GM23338 (cell line): ENCODE data around the gene CATSPERZ. TPM values are rescaled to one million over a fixed set of nuclear protein-coding genes. Genes with fewer than 3 reads are reported as not detected.

ENCODE experiments used
- ATAC-seq: fragments of 200-7000 bp; cut with Tn5 transposase; 3 replicates; pipeline ENCODE4 v1.9.1; 2020
- DNase-seq: peaks from one replicate; pipeline ENCODE4 v3.0.0-alpha.2; 2015; ENCODE audit warnings: low spot score
- H2AFZ ChIP-seq: fragments of 200-600 bp; sonication (generic); 2 replicates; pipeline ENCODE4 v1.8.0; 2016; ENCODE audit warnings: antibody characterized with exemption, mild to moderate bottlenecking, moderate library complexity
- H3F3A ChIP-seq: fragments of 200-600 bp; sonication (generic); replicated peaks from 2 replicates; pipeline ENCODE4 v1.8.0; 2017; ENCODE audit warnings: antibody characterized with exemption, mixed run types, low read depth
- H3K27ac ChIP-seq: fragments of 200-600 bp; sonication (generic); 2 replicates; pipeline ENCODE4 v1.6.1; 2016; ENCODE audit warnings: low read depth
- H3K27me3 ChIP-seq: fragments of 200-600 bp; sonication (generic); 2 replicates; pipeline ENCODE4 v1.8.0; 2016; ENCODE audit warnings: mild to moderate bottlenecking, mixed run types, moderate library complexity; ENCODE audit not compliant: insufficient read depth
- H3K36me3 ChIP-seq: fragments of 200-600 bp; sonication (generic); 2 replicates; pipeline ENCODE4 v1.8.0; 2016; ENCODE audit warnings: mild to moderate bottlenecking; ENCODE audit not compliant: insufficient read depth
- H3K4me1 ChIP-seq: fragments of 200-600 bp; sonication (generic); 2 replicates; pipeline ENCODE4 v1.8.0; 2016; ENCODE audit warnings: mild to moderate bottlenecking, moderate library complexity; ENCODE audit not compliant: insufficient read depth
- H3K4me2 ChIP-seq: fragments of 200-600 bp; sonication (generic); 2 replicates; pipeline ENCODE4 v1.7.1; 2017; ENCODE audit warnings: mixed run types
- H3K4me3 ChIP-seq: fragments of 200-600 bp; sonication (generic); 2 replicates; pipeline ENCODE4 v1.6.1; 2016; ENCODE audit warnings: mixed run types
- H3K79me2 ChIP-seq: fragments of 200-600 bp; sonication (generic); replicated peaks from 2 replicates; pipeline ENCODE4 v1.8.0; 2017; ENCODE audit warnings: mild to moderate bottlenecking; ENCODE audit not compliant: insufficient read depth
- H3K9me2 ChIP-seq: fragments of 200-600 bp; sonication (generic); 2 replicates; pipeline ENCODE4 v1.8.0; 2017; ENCODE audit not compliant: insufficient read depth
- H4K20me1 ChIP-seq: fragments of 200-600 bp; sonication (generic); replicated peaks from 2 replicates; pipeline ENCODE4 v1.8.0; 2017; ENCODE audit warnings: mild to moderate bottlenecking; ENCODE audit not compliant: insufficient read depth
- H3K27ac Mint-ChIP-seq: 2 replicates; pipeline ENCODE4 v1.8.0; 2020; ENCODE audit warnings: inconsistent platforms, mild to moderate bottlenecking, moderate library complexity, mixed read lengths
- H3K27me3 Mint-ChIP-seq: 3 replicates; pipeline ENCODE4 v1.8.0; 2022; ENCODE audit warnings: low read depth, mild to moderate bottlenecking, moderate library complexity, mixed read lengths, inconsistent platforms; ENCODE audit not compliant: insufficient read depth, poor library complexity
- H3K36me3 Mint-ChIP-seq: 3 replicates; pipeline ENCODE4 v1.8.0; 2021; ENCODE audit warnings: low read depth, mild to moderate bottlenecking, inconsistent platforms, moderate library complexity, mixed read lengths
- H3K4me1 Mint-ChIP-seq: 3 replicates; pipeline ENCODE4 v1.8.0; 2020; ENCODE audit warnings: mild to moderate bottlenecking, inconsistent platforms, mixed read lengths
- H3K4me3 Mint-ChIP-seq: 3 replicates; pipeline ENCODE4 v1.8.0; 2021; ENCODE audit warnings: moderate library complexity, mild to moderate bottlenecking, inconsistent platforms, mixed read lengths
- H3K9me3 Mint-ChIP-seq: 3 replicates; pipeline ENCODE4 v1.8.0; 2020; ENCODE audit warnings: moderate library complexity, mild to moderate bottlenecking, inconsistent platforms, mixed read lengths
- CREB1 ChIP-seq: fragments of 250-450 bp; sonication (Bioruptor Pico); IDR thresholded peaks from 2 replicates; pipeline ENCODE4 v1.5.0; 2020; ENCODE audit warnings: low read depth, mild to moderate bottlenecking, moderate library complexity
- EZH2 ChIP-seq: fragments of 200-600 bp; sonication (generic); IDR thresholded peaks from one replicate; pipeline ENCODE4 v1.8.0; 2017; ENCODE audit warnings: antibody characterized with exemption, mild to moderate bottlenecking, low read depth; ENCODE audit not compliant: unreplicated experiment
- EZH2phosphoT487 ChIP-seq: fragments of 200-600 bp; sonication (generic); IDR thresholded peaks from one replicate; pipeline ENCODE4 v1.8.1; 2018; ENCODE audit warnings: antibody characterized with exemption; ENCODE audit not compliant: unreplicated experiment
- JUNB ChIP-seq: IDR thresholded peaks from one replicate; pipeline ENCODE4 v1.6.1; 2016; ENCODE audit warnings: antibody characterized with exemption; ENCODE audit not compliant: unreplicated experiment
- NANOG ChIP-seq: IDR thresholded peaks from 2 replicates; pipeline ENCODE4 v1.6.1; 2016; ENCODE audit warnings: antibody characterized with exemption, borderline replicate concordance
- POLR2AphosphoS5 ChIP-seq: IDR thresholded peaks from 2 replicates; pipeline ENCODE4 v1.6.1; 2016; ENCODE audit warnings: antibody characterized with exemption, low read depth
- STAT1 ChIP-seq: IDR thresholded peaks from one replicate; pipeline ENCODE4 v1.6.1; 2016; ENCODE audit warnings: antibody characterized with exemption; ENCODE audit not compliant: unreplicated experiment
- ZNF114 ChIP-seq: fragments of 250-450 bp; sonication (Bioruptor Pico); IDR thresholded peaks from 2 replicates; pipeline ENCODE4 v1.5.0; 2020; ENCODE audit warnings: mild to moderate bottlenecking, moderate library complexity
- ZNF331 ChIP-seq: fragments of 250-450 bp; sonication (Bioruptor Pico); IDR thresholded peaks from 2 replicates; pipeline ENCODE4 v1.5.0; 2020; ENCODE audit warnings: low read depth, mild to moderate bottlenecking, moderate library complexity
- ZNF462 ChIP-seq: fragments of 250-450 bp; sonication (Bioruptor Pico); IDR thresholded peaks from 2 replicates; pipeline ENCODE4 v1.5.0; 2020; ENCODE audit warnings: mild to moderate bottlenecking, moderate library complexity
- polyA plus RNA-seq: library from polyadenylated mRNA; unstranded; fragments of >200 nt; fragmentation: Nextera tagmentation; extraction: Ambion mirVana; gene quantifications from 2 replicates; pipeline ENCODE4 v1.2.1, GENCODE V29; 2016
- total RNA-seq: library from RNA; depleted of rRNA; stranded (reverse); fragments of >200 nt; shearing (Covaris generic); gene quantifications from 2 replicates; pipeline ENCODE4 v1.2.3, GENCODE V29; 2014
- TF ChIP-seq, protein P1 (sequence below), 2 experiments: fragments of 200-600 bp in 1 of 2; sonication (generic) in 1 of 2; conservative IDR thresholded peaks; 2 replicates each; pipeline versions ENCODE4 v1.5.1 to v1.6.1; 2016 to 2017; ENCODE audit warnings: antibody characterized with exemption in 2 of 2, low read depth in 2 of 2, mild to moderate bottlenecking in 2 of 2, moderate library complexity in 1 of 2
- TF ChIP-seq, protein P2 (sequence below): IDR thresholded peaks from 2 replicates; pipeline ENCODE4 v1.6.1; 2016; ENCODE audit warnings: antibody characterized with exemption
- TF ChIP-seq, protein P3 (sequence below): IDR thresholded peaks from one replicate; pipeline ENCODE4 v1.6.1; 2018; ENCODE audit warnings: antibody characterized with exemption; ENCODE audit not compliant: unreplicated experiment

The CATSPERZ gene
- total and polyA plus RNA-seq, 2 experiments from 2014 or later, result 0.99 TPM; not detected in 1

GRCh38 chr11:64262271-64263002 is 37.7 kb upstream of the CATSPERZ start:
- H3K36me3 Mint-ChIP-seq, result peaks cover 73% of the 10 kb centered on the region
- peaks cover 7% of the 10 kb centered on the region; the same call in 2 of the 3 replicates for H3K4me1 Mint-ChIP-seq
- H3K27ac Mint-ChIP-seq, result no peak overlapping the region
- no peaks in the 10 kb centered on the region for H3K9me2 ChIP-seq
- no peak overlapping the region for H3K27ac ChIP-seq
- H3K9me3 Mint-ChIP-seq, result no peaks in the 10 kb centered on the region
- no peaks in the 10 kb centered on the region for H3K79me2 ChIP-seq
- no peaks in the 10 kb centered on the region for H3K27me3 ChIP-seq
- DNase-seq (no peak), ATAC-seq (no peak)
- H3K27me3 Mint-ChIP-seq, result peaks cover 14% of the 10 kb centered on the region
- TF ChIP-seq ZNF114 (CRISPR knock-in tag) (no peak), POLR2AphosphoS5 (no peak), JUNB (no peak), CREB1 (CRISPR knock-in tag) (no peak), EZH2phosphoT487 (no peak), EZH2 (no peak), STAT1 (no peak), ZNF462 (CRISPR knock-in tag) (no peak), ZNF331 (CRISPR knock-in tag) (no peak), NANOG (no peak)
- TF ChIP-seq, protein P1, sequence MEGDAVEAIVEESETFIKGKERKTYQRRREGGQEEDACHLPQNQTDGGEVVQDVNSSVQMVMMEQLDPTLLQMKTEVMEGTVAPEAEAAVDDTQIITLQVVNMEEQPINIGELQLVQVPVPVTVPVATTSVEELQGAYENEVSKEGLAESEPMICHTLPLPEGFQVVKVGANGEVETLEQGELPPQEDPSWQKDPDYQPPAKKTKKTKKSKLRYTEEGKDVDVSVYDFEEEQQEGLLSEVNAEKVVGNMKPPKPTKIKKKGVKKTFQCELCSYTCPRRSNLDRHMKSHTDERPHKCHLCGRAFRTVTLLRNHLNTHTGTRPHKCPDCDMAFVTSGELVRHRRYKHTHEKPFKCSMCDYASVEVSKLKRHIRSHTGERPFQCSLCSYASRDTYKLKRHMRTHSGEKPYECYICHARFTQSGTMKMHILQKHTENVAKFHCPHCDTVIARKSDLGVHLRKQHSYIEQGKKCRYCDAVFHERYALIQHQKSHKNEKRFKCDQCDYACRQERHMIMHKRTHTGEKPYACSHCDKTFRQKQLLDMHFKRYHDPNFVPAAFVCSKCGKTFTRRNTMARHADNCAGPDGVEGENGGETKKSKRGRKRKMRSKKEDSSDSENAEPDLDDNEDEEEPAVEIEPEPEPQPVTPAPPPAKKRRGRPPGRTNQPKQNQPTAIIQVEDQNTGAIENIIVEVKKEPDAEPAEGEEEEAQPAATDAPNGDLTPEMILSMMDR (conservative IDR thresholded peaks at IDR 0.05; ENCODE audit: low read depth in 2 of 2), result no peak
- TF ChIP-seq, protein P2, sequence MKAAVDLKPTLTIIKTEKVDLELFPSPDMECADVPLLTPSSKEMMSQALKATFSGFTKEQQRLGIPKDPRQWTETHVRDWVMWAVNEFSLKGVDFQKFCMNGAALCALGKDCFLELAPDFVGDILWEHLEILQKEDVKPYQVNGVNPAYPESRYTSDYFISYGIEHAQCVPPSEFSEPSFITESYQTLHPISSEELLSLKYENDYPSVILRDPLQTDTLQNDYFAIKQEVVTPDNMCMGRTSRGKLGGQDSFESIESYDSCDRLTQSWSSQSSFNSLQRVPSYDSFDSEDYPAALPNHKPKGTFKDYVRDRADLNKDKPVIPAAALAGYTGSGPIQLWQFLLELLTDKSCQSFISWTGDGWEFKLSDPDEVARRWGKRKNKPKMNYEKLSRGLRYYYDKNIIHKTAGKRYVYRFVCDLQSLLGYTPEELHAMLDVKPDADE, result no peak
- TF ChIP-seq, protein P3, sequence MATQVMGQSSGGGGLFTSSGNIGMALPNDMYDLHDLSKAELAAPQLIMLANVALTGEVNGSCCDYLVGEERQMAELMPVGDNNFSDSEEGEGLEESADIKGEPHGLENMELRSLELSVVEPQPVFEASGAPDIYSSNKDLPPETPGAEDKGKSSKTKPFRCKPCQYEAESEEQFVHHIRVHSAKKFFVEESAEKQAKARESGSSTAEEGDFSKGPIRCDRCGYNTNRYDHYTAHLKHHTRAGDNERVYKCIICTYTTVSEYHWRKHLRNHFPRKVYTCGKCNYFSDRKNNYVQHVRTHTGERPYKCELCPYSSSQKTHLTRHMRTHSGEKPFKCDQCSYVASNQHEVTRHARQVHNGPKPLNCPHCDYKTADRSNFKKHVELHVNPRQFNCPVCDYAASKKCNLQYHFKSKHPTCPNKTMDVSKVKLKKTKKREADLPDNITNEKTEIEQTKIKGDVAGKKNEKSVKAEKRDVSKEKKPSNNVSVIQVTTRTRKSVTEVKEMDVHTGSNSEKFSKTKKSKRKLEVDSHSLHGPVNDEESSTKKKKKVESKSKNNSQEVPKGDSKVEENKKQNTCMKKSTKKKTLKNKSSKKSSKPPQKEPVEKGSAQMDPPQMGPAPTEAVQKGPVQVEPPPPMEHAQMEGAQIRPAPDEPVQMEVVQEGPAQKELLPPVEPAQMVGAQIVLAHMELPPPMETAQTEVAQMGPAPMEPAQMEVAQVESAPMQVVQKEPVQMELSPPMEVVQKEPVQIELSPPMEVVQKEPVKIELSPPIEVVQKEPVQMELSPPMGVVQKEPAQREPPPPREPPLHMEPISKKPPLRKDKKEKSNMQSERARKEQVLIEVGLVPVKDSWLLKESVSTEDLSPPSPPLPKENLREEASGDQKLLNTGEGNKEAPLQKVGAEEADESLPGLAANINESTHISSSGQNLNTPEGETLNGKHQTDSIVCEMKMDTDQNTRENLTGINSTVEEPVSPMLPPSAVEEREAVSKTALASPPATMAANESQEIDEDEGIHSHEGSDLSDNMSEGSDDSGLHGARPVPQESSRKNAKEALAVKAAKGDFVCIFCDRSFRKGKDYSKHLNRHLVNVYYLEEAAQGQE, result no peak
- no peak overlapping the region for H3K4me3 Mint-ChIP-seq
- no peak overlapping the region for H3K4me3 ChIP-seq
- H3K36me3 ChIP-seq, result peaks cover 6% of the 10 kb centered on the region
- H4K20me1 ChIP-seq, result 0 out of 2 replicates have a peak, but pooled peaks cover 4% of the 10 kb centered on the region
- no peak overlapping the region for H3K4me2 ChIP-seq
- 0 out of 2 replicates have a peak, but pooled peaks cover 4% of the 10 kb centered on the region for H3F3A ChIP-seq
- H2AFZ ChIP-seq, result no peak overlapping the region
- no peaks in the 10 kb centered on the region for H3K4me1 ChIP-seq
